Thymus (tissue), 11 donors: ENCODE measurements around the gene OXSR1. TPM values are rescaled to one million over a fixed set of nuclear protein-coding genes. Genes with fewer than 3 reads are reported as not detected.
"Not testable (repeated sequence)": the region's sequence is repeated elsewhere in the genome, so short reads cannot be mapped to it uniquely, and the experiment has no call there.

ENCODE experiments used
- DNase-seq, 9 donors: peaks; one replicate each; pipeline ENCODE4 v3.0.0-alpha.2; 2013; ENCODE audit warnings: low spot score in 9 of 9, low read depth in 6 of 9, missing footprints in 1 of 9
- H3K27ac ChIP-seq, 2 donors: one replicate each; pipeline ENCODE4 v1.5.1; 2013; ENCODE audit warnings: control low read depth in 1 of 2, low read depth in 1 of 2, low read length in 1 of 2, mild to moderate bottlenecking in 1 of 2, moderate library complexity in 1 of 2
- H3K27me3 ChIP-seq, 2 donors: one replicate each; pipeline ENCODE4 v1.5.1; 2013; ENCODE audit warnings: low read length in 1 of 2; ENCODE audit not compliant: control insufficient read depth in 2 of 2, insufficient read depth in 1 of 2
- H3K36me3 ChIP-seq, 2 donors: one replicate each; pipeline ENCODE4 v1.5.1; 2013; ENCODE audit warnings: low read length in 1 of 2, mild to moderate bottlenecking in 1 of 2, moderate library complexity in 1 of 2; ENCODE audit not compliant: control insufficient read depth in 2 of 2, insufficient read depth in 2 of 2
- H3K4me1 ChIP-seq, 2 donors: one replicate each; pipeline ENCODE4 v1.5.1; 2013; ENCODE audit warnings: low read length in 2 of 2; ENCODE audit not compliant: control insufficient read depth in 2 of 2, insufficient read depth in 2 of 2
- H3K4me3 ChIP-seq, 2 donors: one replicate each; pipeline ENCODE4 v1.5.1; 2013; ENCODE audit warnings: low read length in 2 of 2, control low read depth in 1 of 2, mild to moderate bottlenecking in 1 of 2
- H3K9me3 ChIP-seq, 2 donors: one replicate each; pipeline ENCODE4 v1.5.1; 2013; ENCODE audit warnings: low read length in 1 of 2, mild to moderate bottlenecking in 1 of 2; ENCODE audit not compliant: control insufficient read depth in 2 of 2, insufficient read depth in 1 of 2
- WGBS: extraction: QIAGEN DNeasy Blood & Tissue Kit; methylation state at CpG from one replicate; pipeline ENCODE4 v1.1.7; 2013; 5-methylcytosine and 5-hydroxymethylcytosine counted together
- polyA plus RNA-seq: library from polyadenylated mRNA; stranded (reverse); fragments of 200-250 nt; gene quantifications from one replicate; pipeline ENCODE4 v1.2.3, GENCODE V29; 2013
- total RNA-seq: library from RNA; stranded (reverse); fragments of 120-200 nt; gene quantifications from one replicate; pipeline ENCODE4 v1.2.4, GENCODE V29; 2013
- donor health status: healthy.

OXSR1 gene
- total and polyA plus RNA-seq, 2 donors, result 23.0 to 33.0 TPM

GRCh38 chr3:38158472-38158871, 6.9 kb upstream of the OXSR1 start:
- WGBS, result 94% methylated on average over 5 of the region's 5 CpGs
- H3K27me3 ChIP-seq, result no peaks in the 10 kb centered on the region
- H3K9me3 ChIP-seq, result no peaks in the 10 kb centered on the region
- H3K4me3 ChIP-seq, result no peak overlapping the region
- no peak overlapping the region for H3K27ac ChIP-seq
- no peak for DNase-seq
- no peaks in the 10 kb centered on the region for H3K4me1 ChIP-seq
- H3K36me3 ChIP-seq, result no peaks in the 10 kb centered on the region

GRCh38 chr3:38160704-38161103, 4.6 kb upstream of the OXSR1 start:
- not testable (repeated sequence) for H3K4me1 ChIP-seq, DNase-seq, H3K4me3 ChIP-seq, H3K27ac ChIP-seq, H3K27me3 ChIP-seq, H3K36me3 ChIP-seq, H3K9me3 ChIP-seq
- WGBS, result 98% methylated on average over 11 of the region's 11 CpGs

GRCh38 chr3:38163117-38163840, 2.1 kb upstream of the OXSR1 start:
- 97% methylated on average over 12 of the region's 12 CpGs for WGBS
- H3K4me1 ChIP-seq, result peaks cover 20 to 23% of the 10 kb centered on the region in 2 donors
- no peak for DNase-seq
- H3K27ac ChIP-seq, result no peak overlapping the region
- H3K4me3 ChIP-seq, result no peak overlapping the region
- H3K9me3 ChIP-seq, result peaks cover 0 to 3% of the 10 kb centered on the region in 2 donors
- no peaks in the 10 kb centered on the region for H3K27me3 ChIP-seq
- H3K36me3 ChIP-seq, result no peaks in the 10 kb centered on the region

- Histone ChIP-seq H3K36me3 (no peaks in the 10 kb centered on the region), H3K4me3 (peak overlapping the region; percentile 71 to 86), H3K27me3 (no peaks in the 10 kb centered on the region), H3K4me1 (peaks cover 20 to 23% of the 10 kb centered on the region in 2 donors), H3K27ac (peak overlapping the region; percentile 98 to 99), H3K9me3 (peaks cover 0 to 3% of the 10 kb centered on the region in 2 donors)
- DNase-seq, result no peak
- 74% methylated on average over 24 of the region's 24 CpGs for WGBS
Measured at GRCh38 chr3:38163841-38164642, 1.3 kb upstream of the OXSR1 start.

GRCh38 chr3:38164643-38164951, 740 bp upstream of the OXSR1 start:
- Histone ChIP-seq H3K27ac (peak overlapping the region; percentile 98 to 99), H3K36me3 (no peaks in the 10 kb centered on the region), H3K4me1 (peaks cover 20 to 23% of the 10 kb centered on the region in 2 donors), H3K4me3 (peak overlapping the region; percentile 71 to 86), H3K27me3 (no peaks in the 10 kb centered on the region), H3K9me3 (peaks cover 0 to 3% of the 10 kb centered on the region in 2 donors)
- WGBS, result 1% methylated on average over 17 of the region's 17 CpGs
- DNase-seq, result no peak

GRCh38 chr3:38165722-38166387, 518 bp downstream of the OXSR1 start:
- DNase-seq, result peak in 4 of 9 donors; percentile 9 to 35 (median 31)
- Histone ChIP-seq H3K27ac (peak overlapping the region; percentile 93 to 99), H3K36me3 (no peaks in the 10 kb centered on the region), H3K4me3 (peak overlapping the region; percentile 71 to 86), H3K9me3 (peaks cover 0 to 3% of the 10 kb centered on the region in 2 donors), H3K27me3 (no peaks in the 10 kb centered on the region), H3K4me1 (peaks cover 20 to 27% of the 10 kb centered on the region in 2 donors)
- 1% methylated on average over 62 of the region's 62 CpGs for WGBS

- no peak overlapping the region for H3K27ac ChIP-seq
- no peaks in the 10 kb centered on the region for H3K27me3 ChIP-seq
- no peak for DNase-seq
- WGBS, result 93% methylated on average over 4 of the region's 4 CpGs
- H3K36me3 ChIP-seq, result no peaks in the 10 kb centered on the region
- H3K4me3 ChIP-seq, result no peak overlapping the region
- H3K9me3 ChIP-seq, result peaks cover 0 to 3% of the 10 kb centered on the region in 2 donors
- H3K4me1 ChIP-seq, result peaks cover 20 to 30% of the 10 kb centered on the region in 2 donors
Measured at GRCh38 chr3:38167591-38167990, 2.3 kb downstream of the OXSR1 start.

- 98% methylated on average over 4 of the region's 4 CpGs for WGBS
- Histone ChIP-seq H3K4me3 (no peak overlapping the region), H3K4me1 (peaks cover 24 to 34% of the 10 kb centered on the region in 2 donors), H3K9me3 (peaks cover 0 to 3% of the 10 kb centered on the region in 2 donors), H3K36me3 (no peaks in the 10 kb centered on the region), H3K27ac (no peak overlapping the region), H3K27me3 (no peaks in the 10 kb centered on the region)
- no peak for DNase-seq
Measured at GRCh38 chr3:38168151-38169026, 3.1 kb downstream of the OXSR1 start.
